SK-N-SH treated with all-trans-retinoic acid at 6 μM for 48 hours (cell line): Measurements from ENCODE around the gene SERGEF.

Source experiments
- ATAC-seq: fragments of 200-7000 bp; cut with Tn5 transposase; 3 replicates; pipeline ENCODE4 v1.9.1; 2020; ENCODE audit warnings: mild to moderate bottlenecking, moderate library complexity
- CSDC2 ChIP-seq: fragments of 250-450 bp; sonication (Bioruptor Pico); IDR thresholded peaks from 2 replicates; pipeline ENCODE4 v1.5.0; 2020; ENCODE audit warnings: mild to moderate bottlenecking, moderate library complexity
- CSRNP3 ChIP-seq: fragments of 250-450 bp; sonication (Bioruptor Pico); IDR thresholded peaks from 2 replicates; pipeline ENCODE4 v1.5.1; 2021; ENCODE audit warnings: mild to moderate bottlenecking, moderate library complexity
- GLIS3 ChIP-seq: fragments of 250-450 bp; sonication (Bioruptor Pico); IDR thresholded peaks from 2 replicates; pipeline ENCODE4 v1.5.0; 2020; ENCODE audit warnings: mild to moderate bottlenecking, moderate library complexity
- ISL1 ChIP-seq: fragments of 250-450 bp; sonication (Bioruptor Pico); IDR thresholded peaks from 2 replicates; pipeline ENCODE4 v2.1.2; 2022; ENCODE audit warnings: mild to moderate bottlenecking, moderate library complexity
- PPARA ChIP-seq: fragments of 250-450 bp; sonication (Bioruptor Pico); IDR thresholded peaks from 2 replicates; pipeline ENCODE4 v1.5.0; 2020; ENCODE audit warnings: mild to moderate bottlenecking, borderline replicate concordance
- ZC3H10 ChIP-seq: fragments of 250-450 bp; sonication (Bioruptor Pico); IDR thresholded peaks from 2 replicates; pipeline ENCODE4 v1.5.1; 2021; ENCODE audit warnings: mild to moderate bottlenecking, moderate library complexity
- ZFP3 ChIP-seq: fragments of 250-450 bp; sonication (Bioruptor Pico); IDR thresholded peaks from 2 replicates; pipeline ENCODE4 v1.5.0; 2020; ENCODE audit warnings: mild to moderate bottlenecking, moderate library complexity
- ZFP30 ChIP-seq: fragments of 450-650 bp; formaldehyde crosslinking; IDR thresholded peaks from 2 replicates; pipeline ENCODE4 v1.5.0; 2022; ENCODE audit warnings: mild to moderate bottlenecking, moderate library complexity
- ZNF8 ChIP-seq: fragments of 450-650 bp; formaldehyde crosslinking; IDR thresholded peaks from 2 replicates; pipeline ENCODE4 v1.5.0; 2020; ENCODE audit warnings: mild to moderate bottlenecking, moderate library complexity

Gene SERGEF

GRCh38 chr11:17739945-17740338 is 272.9 kb downstream of the SERGEF start:
- no peak for TF ChIP-seq ZNF8 (CRISPR knock-in tag)
- TF ChIP-seq ISL1 (CRISPR knock-in tag), result no peak
- no peak for TF ChIP-seq PPARA (CRISPR knock-in tag)
- no peak for TF ChIP-seq ZFP3
- TF ChIP-seq CSRNP3 (CRISPR knock-in tag), result no peak
- no peak for ATAC-seq

GRCh38 chr11:17738151-17738973 is 274.5 kb downstream of the SERGEF start:
- TF ChIP-seq ZFP30 (CRISPR knock-in tag) (no peak), ZC3H10 (CRISPR knock-in tag) (no peak), CSDC2 (CRISPR knock-in tag) (no peak), GLIS3 (CRISPR knock-in tag) (no peak)
- ATAC-seq, result no peak
